ENCODE results near the gene CHAMP1. TPM values are rescaled to one million over a fixed set of nuclear protein-coding genes. Genes with fewer than 3 reads are reported as not detected.
"Not testable (repeated sequence)": the region's sequence is repeated elsewhere in the genome, so short reads cannot be mapped to it uniquely, and the experiment has no call there.

Gene CHAMP1
- total RNA-seq, 1 donor from 2014 or later, result 29.5 TPM

- no peaks in the 10 kb centered on the region for H3K27me3 Mint-ChIP-seq (ENCODE audit: unreplicated experiment)
- no peaks in the 10 kb centered on the region for H3K9me3 Mint-ChIP-seq (ENCODE audit: unreplicated experiment)
- no peak overlapping the region for H3K4me3 Mint-ChIP-seq (ENCODE audit: unreplicated experiment)
- DNase-seq, result no peak
- TF ChIP-seq CTCF (IDR thresholded peaks at IDR 0.05; ENCODE audit: partially characterized antibody, unreplicated experiment), result no peak
- H3K27ac Mint-ChIP-seq (ENCODE audit: unreplicated experiment), result no peak overlapping the region
- H3K4me1 Mint-ChIP-seq (ENCODE audit: low read depth, unreplicated experiment), result peaks cover 3% of the 10 kb centered on the region
- no peaks in the 10 kb centered on the region for H3K36me3 Mint-ChIP-seq (ENCODE audit: unreplicated experiment)
Measured at GRCh38 chr13:114330086-114330485, 15.8 kb downstream of the CHAMP1 start.

GRCh38 chr13:114333881-114334280 is 19.6 kb downstream of the CHAMP1 start:
- not testable (repeated sequence) for DNase-seq; H3K4me3 Mint-ChIP-seq (ENCODE audit: unreplicated experiment)

GRCh38 chr13:114334305-114335053 is 20.2 kb downstream of the CHAMP1 start:
- Mint-ChIP-seq H3K9me3 (ENCODE audit: unreplicated experiment) (no peaks in the 10 kb centered on the region), H3K27me3 (ENCODE audit: unreplicated experiment) (no peaks in the 10 kb centered on the region), H3K36me3 (ENCODE audit: unreplicated experiment) (peaks cover 4% of the 10 kb centered on the region), H3K4me1 (ENCODE audit: low read depth, unreplicated experiment) (no peaks in the 10 kb centered on the region), H3K27ac (ENCODE audit: unreplicated experiment) (no peak overlapping the region), H3K4me3 (ENCODE audit: unreplicated experiment) (no peak overlapping the region)
- no peak for DNase-seq
- TF ChIP-seq CTCF (IDR thresholded peaks at IDR 0.05; ENCODE audit: partially characterized antibody, unreplicated experiment), result no peak

More at GRCh38 chr13:114333881-114334280, 19.6 kb downstream of the CHAMP1 start:
- H3K27me3 Mint-ChIP-seq (ENCODE audit: unreplicated experiment); H3K27ac Mint-ChIP-seq (ENCODE audit: unreplicated experiment); H3K9me3 Mint-ChIP-seq (ENCODE audit: unreplicated experiment); H3K36me3 Mint-ChIP-seq (ENCODE audit: unreplicated experiment); H3K4me1 Mint-ChIP-seq (ENCODE audit: low read depth, unreplicated experiment): not testable (repeated sequence)

- DNase-seq, result not testable (repeated sequence)
Measured at GRCh38 chr13:114336457-114336856, 22.2 kb downstream of the CHAMP1 start.

GRCh38 chr13:114338959-114339358 is 24.7 kb downstream of the CHAMP1 start:
- Mint-ChIP-seq H3K27ac (ENCODE audit: unreplicated experiment) (no peak overlapping the region), H3K27me3 (ENCODE audit: unreplicated experiment) (no peaks in the 10 kb centered on the region), H3K9me3 (ENCODE audit: unreplicated experiment) (peaks cover 1% of the 10 kb centered on the region), H3K36me3 (ENCODE audit: unreplicated experiment) (peaks cover 4% of the 10 kb centered on the region), H3K4me3 (ENCODE audit: unreplicated experiment) (no peak overlapping the region), H3K4me1 (ENCODE audit: low read depth, unreplicated experiment) (no peaks in the 10 kb centered on the region)
- no peak for TF ChIP-seq CTCF (IDR thresholded peaks at IDR 0.05; ENCODE audit: partially characterized antibody, unreplicated experiment)
- DNase-seq, result no peak

More at GRCh38 chr13:114336457-114336856, 22.2 kb downstream of the CHAMP1 start:
- H3K27me3 Mint-ChIP-seq (ENCODE audit: unreplicated experiment); H3K4me1 Mint-ChIP-seq (ENCODE audit: low read depth, unreplicated experiment); H3K9me3 Mint-ChIP-seq (ENCODE audit: unreplicated experiment); H3K4me3 Mint-ChIP-seq (ENCODE audit: unreplicated experiment); H3K36me3 Mint-ChIP-seq (ENCODE audit: unreplicated experiment); H3K27ac Mint-ChIP-seq (ENCODE audit: unreplicated experiment): not testable (repeated sequence)

GRCh38 chr13:114339857-114340534 is 25.7 kb downstream of the CHAMP1 start:
- Mint-ChIP-seq H3K9me3 (ENCODE audit: unreplicated experiment) (peaks cover 1% of the 10 kb centered on the region), H3K27ac (ENCODE audit: unreplicated experiment) (no peak overlapping the region), H3K4me3 (ENCODE audit: unreplicated experiment) (no peak overlapping the region), H3K27me3 (ENCODE audit: unreplicated experiment) (no peaks in the 10 kb centered on the region), H3K4me1 (ENCODE audit: low read depth, unreplicated experiment) (no peaks in the 10 kb centered on the region), H3K36me3 (ENCODE audit: unreplicated experiment) (peaks cover 4% of the 10 kb centered on the region)
- DNase-seq, result no peak
- peak; percentile 20 for TF ChIP-seq CTCF (IDR thresholded peaks at IDR 0.05; ENCODE audit: partially characterized antibody, unreplicated experiment)
